Right lobe of liver (tissue), 6 donors: ENCODE measurements around the gene CHRNB1. TPM values are rescaled to one million over a fixed set of nuclear protein-coding genes. Genes with fewer than 3 reads are reported as not detected.

ENCODE experiments used
- ATAC-seq, 4 donors: fragments of 200-7000 bp; cut with Tn5 transposase; one replicate each; pipeline ENCODE4 v1.9.1; 2020; ENCODE audit warnings: mild to moderate bottlenecking in 4 of 4, moderate library complexity in 4 of 4
- DNase-seq, 3 donors: peaks; one replicate each; pipeline ENCODE4 v3.0.0-alpha.2; 2020
- H3K27ac ChIP-seq, 3 donors: fragments of 200-600 bp; one replicate each; pipeline ENCODE4 v1.8.0; 2022
- H3K27me3 ChIP-seq, 2 donors: fragments of 200-600 bp; one replicate each; pipeline ENCODE4 v1.8.0; 2022
- H3K36me3 ChIP-seq, 4 donors: fragments of 200-600 bp; sonication (generic) in 1 of 4; one replicate each; pipeline versions ENCODE4 v1.5.1 to v1.8.0; 2017 to 2022; ENCODE audit warnings: control low read depth in 1 of 4
- H3K4me1 ChIP-seq, 4 donors: fragments of 200-600 bp; sonication (generic) in 1 of 4; one replicate each; pipeline versions ENCODE4 v1.5.1 to v1.8.0; 2017 to 2022; ENCODE audit warnings: control low read depth in 1 of 4
- H3K4me3 ChIP-seq, 3 donors: fragments of 200-600 bp; one replicate each; pipeline ENCODE4 v1.8.0; 2022
- H3K9me3 ChIP-seq, 4 donors: fragments of 200-600 bp; sonication (generic) in 1 of 4; one replicate each; pipeline versions ENCODE4 v1.5.1 to v1.8.0; 2017 to 2022; ENCODE audit warnings: control low read depth in 1 of 4
- CTCF ChIP-seq, 4 donors: fragments of 200-600 bp in 3 of 4; fragments of 450-650 bp in 1 of 4; IDR thresholded peaks; one replicate each; pipeline versions ENCODE4 v1.5.1 to v1.8.0; 2016 to 2022; ENCODE audit warnings: antibody characterized with exemption in 4 of 4, mild to moderate bottlenecking in 2 of 4
- POLR2A ChIP-seq: fragments of 450-650 bp; IDR thresholded peaks from one replicate; pipeline ENCODE4 v1.6.1; 2017; ENCODE audit warnings: antibody characterized with exemption, mild to moderate bottlenecking
- WGBS: methylation state at CpG from one replicate; pipeline ENCODE4 v1.1.6; 2018; ENCODE audit warnings: low coverage, low lambda C conversion rate; ENCODE audit not compliant: insufficient coverage; ENCODE audit errors: missing lambda C conversion rate; 5-methylcytosine and 5-hydroxymethylcytosine counted together
- intact Hi-C, 2 donors: fragments of 100-400 bp; cut with DNase I; formaldehyde crosslinking; loops; one replicate each; pipeline versions ENCODE4 v1.11.2 to v1.14.1; 2022
- total RNA-seq, 6 experiments: library from RNA; depleted of rRNA in 2 of 6; stranded (reverse); fragments of >200 nt in 2 of 6; fragmentation: NEBNext Ultra II Directional in 3 of 6; extraction: Animal tissue kit (Norgen Biotek cat#: 25700) in 3 of 6; gene quantifications; one replicate each; pipeline versions ENCODE4 v1.1.0 to v1.2.4, GENCODE V29; 2016 to 2023
- donor health status: DM: no; HTN: yes; CAD: no.
- donor health status: DM: no; HTN: no; CAD: no.
- donor health status: DM: no; HTN: no; CAD: no.
- donor health status: DM: no; HTN: yes; CAD: no.
- donor health status: DM: no; HTN: yes; CAD: no.

The CHRNB1 gene
- total RNA-seq, 6 experiments from 2014 or later, result 6.0 to 12.3 (median 8.2) TPM

GRCh38 chr17:7406235-7406825, 38.5 kb upstream of the CHRNB1 start:
- WGBS, result 49% methylated on average over 12 of the region's 12 CpGs
- no peaks in the 10 kb centered on the region for H3K9me3 ChIP-seq
- TF ChIP-seq POLR2A (no peak), CTCF (IDR thresholded peaks at IDR 0.05) (no peak)
- DNase-seq (no peak), ATAC-seq (no peak)
- H3K27me3 ChIP-seq, result no peaks in the 10 kb centered on the region
- H3K4me1 ChIP-seq, result peaks cover 0 to 10% (median 3%) of the 10 kb centered on the region in 4 donors
- intact Hi-C loops, result no loop called here
- no peak overlapping the region for H3K27ac ChIP-seq
- H3K4me3 ChIP-seq, result no peak overlapping the region
- no peaks in the 10 kb centered on the region for H3K36me3 ChIP-seq

- no peaks in the 10 kb centered on the region for H3K36me3 ChIP-seq
- WGBS, result 80% methylated on average over 13 of the region's 13 CpGs
- no peak for DNase-seq
- no peak overlapping the region for H3K4me3 ChIP-seq
- H3K4me1 ChIP-seq, result peaks cover 0 to 10% (median 3%) of the 10 kb centered on the region in 4 donors
- H3K27me3 ChIP-seq, result no peaks in the 10 kb centered on the region
- no peak for ATAC-seq
- H3K27ac ChIP-seq, result no peak overlapping the region
- TF ChIP-seq POLR2A (no peak), CTCF (IDR thresholded peaks at IDR 0.05) (no peak)
- H3K9me3 ChIP-seq, result no peaks in the 10 kb centered on the region
- intact Hi-C loops, result no loop called here
These were observed 37.8 kb upstream of the CHRNB1 start for GRCh38 chr17:7407082-7407481.

- intact Hi-C loops, result no loop called here
- DNase-seq, result no peak
- H3K27me3 ChIP-seq, result no peaks in the 10 kb centered on the region
These were observed 37.2 kb upstream of the CHRNB1 start, which contains the start of gene NLGN2 for GRCh38 chr17:7407485-7408251. TSS of gene NLGN2 (plus strand) at chr17:7407845. CDS start at chr17:7408256, 411 bp downstream.

GRCh38 chr17:7408252-7408727, 36.6 kb upstream of the CHRNB1 start:
- no peaks in the 10 kb centered on the region for H3K36me3 ChIP-seq
- intact Hi-C loops, result no loop called here

More at GRCh38 chr17:7407485-7408251, 37.2 kb upstream of the CHRNB1 start, which contains the start of gene NLGN2:
- H3K4me3 ChIP-seq, result no peak within 1 kb of the TSS
- no peaks in the 10 kb centered on the region for H3K9me3 ChIP-seq
- no peak for TF ChIP-seq CTCF (IDR thresholded peaks at IDR 0.05)
- no peak for TF ChIP-seq POLR2A
- no peak within 1 kb of the TSS for H3K27ac ChIP-seq
- 53% methylated on average over 8 of the region's 12 CpGs for WGBS
- no peak for ATAC-seq
- no peaks in the 10 kb centered on the region for H3K36me3 ChIP-seq
- peaks cover 0 to 6% (median 2%) of the 10 kb centered on the region in 4 donors for H3K4me1 ChIP-seq

More at GRCh38 chr17:7408252-7408727, 36.6 kb upstream of the CHRNB1 start:
- ATAC-seq (no peak), DNase-seq (no peak)
- Histone ChIP-seq H3K27ac (no peak overlapping the region), H3K4me3 (no peak overlapping the region), H3K27me3 (no peaks in the 10 kb centered on the region), H3K9me3 (no peaks in the 10 kb centered on the region), H3K4me1 (no peaks in the 10 kb centered on the region)
- no peak for TF ChIP-seq CTCF (IDR thresholded peaks at IDR 0.05)
- no peak for TF ChIP-seq POLR2A
- 97% methylated on average over 5 of the region's 58 CpGs for WGBS
